Vagina (tissue), 2 donors: ENCODE data around the gene HOXD3.

Experiments used
- POLR2A ChIP-seq, 2 donors: fragments of 450-650 bp; IDR thresholded peaks; one replicate each; pipeline ENCODE4 v1.6.1; 2017; ENCODE audit warnings: antibody characterized with exemption in 2 of 2, mild to moderate bottlenecking in 2 of 2, moderate library complexity in 2 of 2
- TF ChIP-seq, protein P1 (sequence below), 3 experiments: fragments of 450-650 bp in 2 of 3; fragments of 200-600 bp in 1 of 3; sonication (generic) in 1 of 3; IDR thresholded peaks; one replicate each; pipeline ENCODE4 v1.5.1; 2017 to 2019; ENCODE audit warnings: antibody characterized with exemption in 3 of 3, mild to moderate bottlenecking in 2 of 3, moderate library complexity in 2 of 3

DNA sequence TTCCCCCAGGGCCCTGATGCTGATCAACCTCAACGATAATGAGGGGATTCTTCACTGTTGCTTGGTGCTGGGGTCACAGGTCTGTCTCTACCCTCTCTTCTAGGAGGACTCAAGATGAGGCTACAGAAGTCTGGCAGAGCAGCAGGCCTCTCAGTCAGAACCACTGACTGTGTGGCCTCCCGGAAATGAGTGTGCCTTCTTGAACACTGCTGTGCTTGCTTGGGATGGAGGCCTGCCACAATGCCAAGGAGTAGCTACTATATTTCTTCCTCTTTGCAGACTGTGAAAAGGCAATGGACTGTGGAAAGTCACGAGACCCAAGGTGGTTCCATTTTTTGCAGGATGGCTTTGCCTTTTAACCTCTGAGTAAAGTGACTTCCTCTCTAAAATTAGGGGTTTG is 25.6 kb downstream of the HOXD3 start:
- TF ChIP-seq, protein P1, sequence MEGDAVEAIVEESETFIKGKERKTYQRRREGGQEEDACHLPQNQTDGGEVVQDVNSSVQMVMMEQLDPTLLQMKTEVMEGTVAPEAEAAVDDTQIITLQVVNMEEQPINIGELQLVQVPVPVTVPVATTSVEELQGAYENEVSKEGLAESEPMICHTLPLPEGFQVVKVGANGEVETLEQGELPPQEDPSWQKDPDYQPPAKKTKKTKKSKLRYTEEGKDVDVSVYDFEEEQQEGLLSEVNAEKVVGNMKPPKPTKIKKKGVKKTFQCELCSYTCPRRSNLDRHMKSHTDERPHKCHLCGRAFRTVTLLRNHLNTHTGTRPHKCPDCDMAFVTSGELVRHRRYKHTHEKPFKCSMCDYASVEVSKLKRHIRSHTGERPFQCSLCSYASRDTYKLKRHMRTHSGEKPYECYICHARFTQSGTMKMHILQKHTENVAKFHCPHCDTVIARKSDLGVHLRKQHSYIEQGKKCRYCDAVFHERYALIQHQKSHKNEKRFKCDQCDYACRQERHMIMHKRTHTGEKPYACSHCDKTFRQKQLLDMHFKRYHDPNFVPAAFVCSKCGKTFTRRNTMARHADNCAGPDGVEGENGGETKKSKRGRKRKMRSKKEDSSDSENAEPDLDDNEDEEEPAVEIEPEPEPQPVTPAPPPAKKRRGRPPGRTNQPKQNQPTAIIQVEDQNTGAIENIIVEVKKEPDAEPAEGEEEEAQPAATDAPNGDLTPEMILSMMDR (IDR thresholded peaks at IDR 0.05), result no peak
- no peak for TF ChIP-seq POLR2A (IDR thresholded peaks at IDR 0.05)
